H1 (cell line): ENCODE data around the gene SVIL. TPM values are rescaled to one million over a fixed set of nuclear protein-coding genes. Genes with fewer than 3 reads are reported as not detected.

Experiments
- CTCF ChIA-PET: fragments of 300-600 bp; sonication (Branson Sonifier 250); formaldehyde crosslinking; loops from one replicate; lab custom pipeline; 2021; ENCODE audit not compliant: partially characterized antibody; lab: Charles Lee
- POLR2A ChIA-PET: fragments of 300-600 bp; sonication (Branson Sonifier 250); formaldehyde crosslinking; loops from one replicate; lab custom pipeline; 2021; ENCODE audit warnings: inconsistent platforms; ENCODE audit not compliant: partially characterized antibody; lab: Charles Lee
- DNase-seq, 2 experiments: peaks; one replicate each; pipeline versions ENCODE4 v3.0.0 to v3.0.0-alpha.2; 2010 to 2022; ENCODE audit warnings: low spot score in 2 of 2, low read depth in 1 of 2, mixed read lengths in 1 of 2
- FAIRE-seq: peaks from 2 replicates; lab custom pipeline; 2011; peaks lifted over from hg19 to GRCh38; lab: Jason Lieb, UNC
- H2AFZ ChIP-seq: 2 replicates; pipeline ENCODE4 v1.8.1; 2012; ENCODE audit warnings: low read length, inconsistent platforms
- H2AK5ac ChIP-seq: 2 replicates; pipeline ENCODE4 v1.6.1; 2013; ENCODE audit warnings: low read depth, low read length
- H2BK120ac ChIP-seq: replicated peaks from 2 replicates; pipeline ENCODE3; 2013; ENCODE audit warnings: low read depth, low read length, inconsistent platforms
- H2BK12ac ChIP-seq: 2 replicates; pipeline ENCODE4 v1.6.1; 2013; ENCODE audit warnings: low read depth, low read length
- H2BK15ac ChIP-seq: 2 replicates; pipeline ENCODE4 v1.6.1; 2013; ENCODE audit warnings: low read length
- H2BK20ac ChIP-seq: 2 replicates; pipeline ENCODE4 v1.6.1; 2013; ENCODE audit warnings: low read length
- H2BK5ac ChIP-seq: 2 replicates; pipeline ENCODE4 v1.6.1; 2013; ENCODE audit warnings: low read depth, low read length
- H3K14ac ChIP-seq: 2 replicates; pipeline ENCODE4 v1.6.1; 2013; ENCODE audit warnings: inconsistent platforms; ENCODE audit not compliant: insufficient read length
- H3K18ac ChIP-seq: 2 replicates; pipeline ENCODE4 v1.6.1; 2013; ENCODE audit warnings: low read length; ENCODE audit errors: extremely low read depth
- H3K23ac ChIP-seq: 2 replicates; pipeline ENCODE4 v1.6.1; 2013; ENCODE audit warnings: inconsistent platforms; ENCODE audit not compliant: insufficient read length
- H3K23me2 ChIP-seq: 2 replicates; pipeline ENCODE4 v1.6.1; 2013; ENCODE audit warnings: low read depth, low read length
- H3K27ac ChIP-seq: 2 replicates; pipeline ENCODE4 v1.6.1; 2011; ENCODE audit warnings: low read depth, low read length, inconsistent platforms
- H3K27me3 ChIP-seq, 4 experiments: replicated peaks in 1 of 4; 1 replicate in 1 of 4; 2 replicates in 3 of 4; pipeline versions ENCODE4 v1.6.1 to v1.8.1; 2011 to 2013; ENCODE audit warnings: low read length in 3 of 4, mild to moderate bottlenecking in 3 of 4, inconsistent platforms in 2 of 4, mixed read lengths in 2 of 4, moderate library complexity in 1 of 4; ENCODE audit not compliant: control insufficient read depth in 3 of 4, insufficient read depth in 3 of 4; ENCODE audit errors: extremely low read depth in 1 of 4
- H3K36me3 ChIP-seq, 4 experiments: 2 replicates each; pipeline versions ENCODE4 v1.6.1 to v1.8.1; 2011 to 2013; ENCODE audit warnings: mild to moderate bottlenecking in 4 of 4, low read length in 3 of 4, moderate library complexity in 2 of 4, control low read depth in 1 of 4, inconsistent platforms in 1 of 4; ENCODE audit not compliant: insufficient read depth in 4 of 4, control insufficient read depth in 2 of 4
- H3K4ac ChIP-seq: replicated peaks from 2 replicates; pipeline ENCODE3; 2013; ENCODE audit warnings: low read length, low read depth, mixed read lengths, inconsistent platforms; ENCODE audit not compliant: insufficient read length
- H3K4me1 ChIP-seq, 4 experiments: replicated peaks in 1 of 4; 1 replicate in 1 of 4; 2 replicates in 3 of 4; pipeline versions ENCODE4 v1.6.1 to v1.8.1; 2011 to 2013; ENCODE audit warnings: low read length in 3 of 4, inconsistent platforms in 2 of 4, mixed read lengths in 1 of 4; ENCODE audit not compliant: insufficient read depth in 4 of 4, control insufficient read depth in 3 of 4
- H3K4me2 ChIP-seq, 2 experiments: 2 replicates each; pipeline versions ENCODE4 v1.6.1 to v1.8.1; 2011 to 2013; ENCODE audit warnings: low read depth in 2 of 2, low read length in 2 of 2, control low read depth in 1 of 2, inconsistent platforms in 1 of 2, mild to moderate bottlenecking in 1 of 2; ENCODE audit not compliant: insufficient read depth in 1 of 2
- H3K4me3 ChIP-seq, 4 experiments: fragments of 200-600, 300-600 bp in 1 of 4; sonication (generic), shearing (Covaris generic), sonication (Bioruptor Twin) in 1 of 4; 2 replicates each; pipeline versions ENCODE4 v1.5.1 to v1.8.1; 2011 to 2016; ENCODE audit warnings: low read length in 4 of 4, low read depth in 3 of 4, control low read depth in 2 of 4, inconsistent platforms in 2 of 4, mild to moderate bottlenecking in 2 of 4, mixed read lengths in 1 of 4, moderate library complexity in 1 of 4; ENCODE audit not compliant: insufficient read depth in 2 of 4; ENCODE audit errors: extremely low read depth in 1 of 4
- H3K56ac ChIP-seq: replicated peaks from 2 replicates; pipeline ENCODE3; 2013; ENCODE audit warnings: low read depth, mild to moderate bottlenecking, mixed read lengths, low read length, inconsistent platforms; ENCODE audit not compliant: insufficient read length
- H3K79me1 ChIP-seq: 2 replicates; pipeline ENCODE4 v1.6.1; 2013; ENCODE audit warnings: low read depth, low read length, control low read depth
- H3K79me2 ChIP-seq, 2 experiments: 2 replicates each; pipeline versions ENCODE4 v1.6.1 to v1.8.1; 2012 to 2013; ENCODE audit warnings: low read length in 2 of 2, mild to moderate bottlenecking in 2 of 2, inconsistent platforms in 1 of 2; ENCODE audit not compliant: insufficient read depth in 2 of 2, control insufficient read depth in 1 of 2
- H3K9ac ChIP-seq, 4 experiments: replicated peaks in 1 of 4; 1 replicate in 1 of 4; 2 replicates in 3 of 4; pipeline versions ENCODE4 v1.6.1 to v1.8.1; 2011 to 2013; ENCODE audit warnings: low read depth in 3 of 4, low read length in 3 of 4, control low read depth in 2 of 4, mild to moderate bottlenecking in 2 of 4, moderate library complexity in 2 of 4, inconsistent platforms in 1 of 4; ENCODE audit errors: extremely low read depth in 1 of 4
- H3K9me3 ChIP-seq, 2 experiments: 2 replicates each; pipeline versions ENCODE4 v1.6.1 to v1.8.1; 2012 to 2013; ENCODE audit warnings: mild to moderate bottlenecking in 2 of 2, moderate library complexity in 2 of 2, control low read depth in 1 of 2, inconsistent platforms in 1 of 2, low read depth in 1 of 2, low read length in 1 of 2, mixed read lengths in 1 of 2; ENCODE audit not compliant: insufficient read depth in 2 of 2
- H4K20me1 ChIP-seq, 2 experiments: replicated peaks in 1 of 2; 2 replicates each; pipeline versions ENCODE3 to v1.8.1; 2011 to 2013; ENCODE audit warnings: inconsistent platforms in 2 of 2, low read length in 2 of 2, mild to moderate bottlenecking in 1 of 2; ENCODE audit not compliant: insufficient read depth in 2 of 2, control insufficient read depth in 1 of 2
- H4K5ac ChIP-seq: 2 replicates; pipeline ENCODE4 v1.6.1; 2013; ENCODE audit warnings: low read length, low read depth, mixed read lengths, inconsistent platforms; ENCODE audit not compliant: insufficient read length
- H4K8ac ChIP-seq: 2 replicates; pipeline ENCODE4 v1.8.0; 2013; ENCODE audit warnings: mild to moderate bottlenecking, moderate library complexity, low read length, inconsistent platforms; ENCODE audit not compliant: insufficient read depth; ENCODE audit errors: extremely low read depth
- H4K91ac ChIP-seq: replicated peaks from 2 replicates; pipeline ENCODE3; 2013; ENCODE audit warnings: low read length, mixed read lengths, inconsistent platforms; ENCODE audit not compliant: insufficient read length
- BCL11A ChIP-seq, 2 experiments: IDR thresholded peaks; one replicate each; pipeline ENCODE4 v1.6.1; 2011; ENCODE audit warnings: low read depth in 2 of 2, low read length in 2 of 2, mild to moderate bottlenecking in 2 of 2
- CBX5 ChIP-seq: fragments of 300-800, 300-1000 bp; sonication (generic); IDR thresholded peaks from 2 replicates; pipeline ENCODE4 v1.7.1; 2016; ENCODE audit warnings: antibody characterized with exemption, low read length, low read depth
- EZH2 ChIP-seq: fragments of 200-600 bp; sonication (generic); IDR thresholded peaks from 2 replicates; pipeline ENCODE4 v1.7.1; 2012; ENCODE audit warnings: low read depth, mild to moderate bottlenecking, moderate library complexity, low read length, inconsistent platforms; ENCODE audit not compliant: severe bottlenecking
- FOSL1 ChIP-seq: IDR thresholded peaks from 2 replicates; pipeline ENCODE4 v1.6.1; 2011; ENCODE audit warnings: mild to moderate bottlenecking, low read depth, low read length, moderate library complexity; ENCODE audit not compliant: insufficient read depth
- GABPA ChIP-seq: IDR thresholded peaks from 2 replicates; pipeline ENCODE4 v1.6.1; 2011; ENCODE audit warnings: mild to moderate bottlenecking, low read length, moderate library complexity, borderline replicate concordance; ENCODE audit not compliant: insufficient read depth
- SIX5 ChIP-seq: IDR thresholded peaks from 2 replicates; pipeline ENCODE4 v1.6.1; 2011; ENCODE audit warnings: mild to moderate bottlenecking, low read depth, low read length
- SRF ChIP-seq: IDR thresholded peaks from 2 replicates; pipeline ENCODE4 v1.6.1; 2011; ENCODE audit warnings: mild to moderate bottlenecking, low read depth, low read length, moderate library complexity
- WGBS, 2 experiments: shearing (Covaris generic) in 1 of 2; methylation state at CpG; one replicate each; pipeline versions ENCODE4 v1.1.6 to v1.1.7; 2013 to 2015; ENCODE audit warnings: low lambda C conversion rate in 2 of 2, mixed read lengths in 2 of 2, inconsistent platforms in 1 of 2, low coverage in 1 of 2, missing lambda C conversion rate in 1 of 2; ENCODE audit not compliant: insufficient replicate concordance in 2 of 2, insufficient coverage in 1 of 2, insufficient read length in 1 of 2; ENCODE audit errors: extremely low coverage in 1 of 2, missing lambda C conversion rate in 1 of 2; 5-methylcytosine and 5-hydroxymethylcytosine counted together
- polyA plus RNA-seq, 7 experiments: library from polyadenylated mRNA; depleted of rRNA in 3 of 7; stranded (reverse) in 5 of 7; unstranded in 2 of 7; fragments of >200 nt in 5 of 7; fragments of 200-250 nt in 2 of 7; gene quantifications; 1 replicate in 5 of 7; 2 replicates in 1 of 7; 4 replicates in 1 of 7; pipeline versions ENCODE4 v1.2.1 to v1.2.3, GENCODE V29; 2011 to 2013; ENCODE audit warnings: missing spikeins in 2 of 7, mixed read lengths in 2 of 7
- total RNA-seq: library from RNA; stranded (reverse); fragmentation: NEBNext Ultra II Directional; extraction: Animal tissue kit (Norgen Biotek cat#: 25700); gene quantifications from 2 replicates; pipeline ENCODE4 v1.2.1, GENCODE V29; 2021
- TF ChIP-seq, protein P1 (sequence below): IDR thresholded peaks from 2 replicates; pipeline ENCODE4 v1.6.1; 2012; ENCODE audit warnings: inconsistent platforms

SVIL gene
- total and polyA plus RNA-seq, 2 of the 8 experiments (the other 6 are each of a cell fraction or from before 2014, with no cell fraction given) = 4.7 to 15.4 TPM

DNA sequence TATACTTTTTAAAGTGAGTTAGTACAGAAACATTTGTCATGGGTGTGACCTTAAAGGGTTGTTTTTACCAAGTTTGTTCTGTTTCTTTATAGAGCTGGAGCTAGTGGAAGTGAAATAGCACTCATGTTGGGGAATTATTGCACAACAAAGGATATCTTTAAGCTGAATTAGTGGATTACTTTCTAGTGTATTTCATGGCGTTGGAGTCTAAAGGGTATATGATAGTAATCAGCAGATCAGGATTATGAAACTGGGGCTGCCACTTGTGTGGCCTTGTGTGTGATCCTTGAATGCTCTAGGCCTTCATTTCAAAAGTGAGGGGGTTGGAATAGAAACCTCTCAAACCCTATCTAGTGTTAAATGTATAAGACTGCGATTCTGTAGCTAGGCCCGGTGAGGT, 222.3 kb downstream of the SVIL start:
- Histone ChIP-seq H4K5ac (no peak overlapping the region), H3K9me3 (peaks cover 21 to 22% of the 10 kb centered on the region in 2 experiments), H4K8ac (no peak overlapping the region), H2BK120ac (no peak overlapping the region), H3K4ac (no peak overlapping the region), H3K23ac (no peak overlapping the region), H3K79me2 (no peaks in the 10 kb centered on the region), H3K4me2 (no peak overlapping the region), H3K23me2 (no peaks in the 10 kb centered on the region), H3K14ac (no peak overlapping the region), H3K36me3 (no peaks in the 10 kb centered on the region; a peak in 1 of 8 replicates), H4K20me1 (no peaks in the 10 kb centered on the region), H2BK5ac (no peak overlapping the region), H3K56ac (no peak overlapping the region), H2BK15ac (no peak overlapping the region), H2AFZ (no peak overlapping the region), H2BK20ac (no peak overlapping the region), H3K27ac (no peak overlapping the region), H3K4me1 (no peaks in the 10 kb centered on the region), H3K18ac (no peak overlapping the region), H3K27me3 (no peaks in the 10 kb centered on the region), H3K79me1 (no peaks in the 10 kb centered on the region), H3K9ac (no peak overlapping the region), H4K91ac (no peak overlapping the region), H2AK5ac (no peak overlapping the region), H2BK12ac (no peak overlapping the region), H3K4me3 (no peak overlapping the region)
- FAIRE-seq (no peak), DNase-seq (no peak)
- WGBS, 2 experiments = 98% methylated on average over 3 of the region's 3 CpGs; no CpG with 5 or more reads in 1 of the 2 experiments
- POLR2A ChIA-PET = no interaction called here
- CTCF ChIA-PET = interaction anchor here (0.6 to 0.7 kb wide), 2 partner anchors 17 to 566 kb away, joined by 3 read pairs; no protein-coding TSS in a partner anchor
- TF ChIP-seq CBX5 (no peak), SIX5 (no peak), FOSL1 (no peak), BCL11A (IDR thresholded peaks at IDR 0.05; ENCODE audit: low read depth in 2 of 2, low read length in 2 of 2) (no peak), SRF (no peak), EZH2 (no peak), GABPA (no peak)
- TF ChIP-seq, protein P1, sequence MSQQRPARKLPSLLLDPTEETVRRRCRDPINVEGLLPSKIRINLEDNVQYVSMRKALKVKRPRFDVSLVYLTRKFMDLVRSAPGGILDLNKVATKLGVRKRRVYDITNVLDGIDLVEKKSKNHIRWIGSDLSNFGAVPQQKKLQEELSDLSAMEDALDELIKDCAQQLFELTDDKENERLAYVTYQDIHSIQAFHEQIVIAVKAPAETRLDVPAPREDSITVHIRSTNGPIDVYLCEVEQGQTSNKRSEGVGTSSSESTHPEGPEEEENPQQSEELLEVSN = no peak
